HFFc6 (cell line): Measurements from ENCODE around the gene RBM26. TPM values are rescaled to one million over a fixed set of nuclear protein-coding genes. Genes with fewer than 3 reads are reported as not detected.

ENCODE experiments used
- DNase-seq: peaks from one replicate; pipeline ENCODE4 v3.0.0-alpha.2; 2018
- H3K27ac Mint-ChIP-seq: 2 replicates; pipeline ENCODE4 v1.8.0; 2020; ENCODE audit warnings: mild to moderate bottlenecking, mixed read lengths
- H3K27me3 Mint-ChIP-seq: 2 replicates; pipeline ENCODE4 v1.8.0; 2021; ENCODE audit warnings: mild to moderate bottlenecking, moderate library complexity, mixed read lengths; ENCODE audit not compliant: insufficient read depth
- H3K36me3 Mint-ChIP-seq: 2 replicates; pipeline ENCODE4 v1.8.0; 2021; ENCODE audit warnings: low read depth, mixed read lengths
- H3K4me1 Mint-ChIP-seq: 2 replicates; pipeline ENCODE4 v1.8.0; 2020; ENCODE audit warnings: low read depth, mixed read lengths
- H3K4me3 Mint-ChIP-seq: 2 replicates; pipeline ENCODE4 v1.8.0; 2020; ENCODE audit warnings: mild to moderate bottlenecking, moderate library complexity, mixed read lengths
- H3K9me3 Mint-ChIP-seq: 2 replicates; pipeline ENCODE4 v1.8.0; 2020; ENCODE audit warnings: mild to moderate bottlenecking, mixed read lengths
- CTCF ChIP-seq: fragments of 200-600 bp; sonication (generic); IDR thresholded peaks from 2 replicates; pipeline ENCODE4 v1.5.0; 2021; ENCODE audit warnings: antibody characterized with exemption, mild to moderate bottlenecking
- total RNA-seq, 6 experiments: library from RNA; stranded (reverse); fragmentation: NEBNext Ultra II Directional; extraction: Animal tissue kit (Norgen Biotek cat#: 25700); gene quantifications; 2 replicates in 1 of 6; 3 replicates in 5 of 6; pipeline ENCODE4 v1.2.3, GENCODE V29; 2021

Gene RBM26
- total RNA-seq, 6 experiments from 2014 or later = 28.5 to 37.6 (median 33.3) TPM

DNA sequence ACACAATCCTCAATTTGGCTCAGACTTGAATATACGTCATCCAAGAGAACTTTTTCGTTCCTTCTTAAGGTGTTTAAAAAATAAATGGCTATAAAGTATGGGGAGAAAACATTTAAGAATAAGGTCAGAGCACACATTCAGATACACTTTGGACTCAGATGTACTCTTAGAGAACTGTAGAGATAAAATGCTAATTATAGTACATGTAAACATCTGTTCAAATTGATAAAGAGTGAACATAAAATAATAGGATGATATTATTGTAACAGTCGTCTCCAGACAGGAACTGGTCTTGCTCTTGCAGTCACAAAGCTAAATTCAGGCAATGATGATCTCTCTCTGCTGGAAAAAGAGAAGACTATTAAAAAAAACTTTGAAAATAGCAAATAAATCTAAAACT is 91.4 kb downstream of the RBM26 start:
- Mint-ChIP-seq H3K4me3 (no peak overlapping the region), H3K27ac (no peak overlapping the region), H3K4me1 (no peaks in the 10 kb centered on the region), H3K27me3 (no peaks in the 10 kb centered on the region), H3K9me3 (no peaks in the 10 kb centered on the region), H3K36me3 (peaks cover 21% of the 10 kb centered on the region; the same call in 1 of the 2 replicates)
- no peak for DNase-seq
- TF ChIP-seq CTCF = no peak

DNA sequence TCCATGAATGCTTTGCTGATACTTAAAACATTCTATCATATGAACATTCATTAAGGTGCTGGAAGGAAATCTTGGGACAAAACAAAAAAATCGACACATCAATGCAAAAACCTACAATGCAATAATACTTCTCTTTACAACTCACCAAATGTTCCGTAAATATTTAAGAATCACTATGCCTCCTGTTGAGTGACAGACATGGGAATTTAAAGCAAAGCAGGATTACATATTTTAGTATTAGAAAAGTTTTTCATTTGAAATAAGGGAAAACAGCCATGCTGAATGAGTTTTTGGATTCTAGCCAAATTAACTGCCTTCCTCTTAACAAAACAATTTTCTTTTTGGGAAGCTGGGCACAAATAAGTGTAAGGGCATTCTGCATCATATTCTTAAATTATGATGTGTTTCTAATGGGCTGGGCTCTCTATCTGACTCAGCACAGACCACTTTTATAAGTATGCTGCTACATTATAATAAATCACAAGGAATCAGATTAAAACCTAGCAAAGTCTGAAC is 93.7 kb downstream of the RBM26 start:
- H3K27me3 Mint-ChIP-seq = no peaks in the 10 kb centered on the region; the same call in 1 of the 2 replicates
- no peaks in the 10 kb centered on the region for H3K9me3 Mint-ChIP-seq
- no peak for TF ChIP-seq CTCF
- peaks cover 12% of the 10 kb centered on the region for H3K4me1 Mint-ChIP-seq
- peaks cover 9% of the 10 kb centered on the region; the same call in 1 of the 2 replicates for H3K36me3 Mint-ChIP-seq
- DNase-seq = no peak
- no peak overlapping the region for H3K27ac Mint-ChIP-seq
- H3K4me3 Mint-ChIP-seq = no peak overlapping the region

DNA sequence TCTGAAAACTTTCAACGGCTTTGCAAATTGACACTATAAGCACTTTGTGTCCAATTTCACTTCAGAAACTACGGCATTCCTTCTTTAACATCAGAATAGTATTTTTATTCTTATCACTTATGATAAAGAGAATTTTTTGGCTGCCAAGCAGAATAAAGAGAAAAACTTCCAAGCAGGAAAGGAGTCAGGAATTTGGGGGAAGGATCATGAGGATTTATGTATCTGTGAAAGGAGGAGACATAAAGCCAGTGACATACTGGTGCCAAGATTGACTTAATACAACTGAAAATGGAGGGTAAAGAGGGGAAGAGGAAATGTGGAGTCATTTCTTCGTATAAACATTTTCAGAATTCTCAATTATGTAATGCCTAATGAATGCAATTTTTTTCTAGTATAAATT is 94.7 kb downstream of the RBM26 start:
- Mint-ChIP-seq H3K27ac (no peak overlapping the region), H3K36me3 (peaks cover 5% of the 10 kb centered on the region; the same call in 1 of the 2 replicates), H3K4me1 (peaks cover 13% of the 10 kb centered on the region), H3K4me3 (no peak overlapping the region), H3K9me3 (no peaks in the 10 kb centered on the region), H3K27me3 (peaks cover under 1% of the 10 kb centered on the region)
- TF ChIP-seq CTCF = no peak
- DNase-seq = no peak

DNA sequence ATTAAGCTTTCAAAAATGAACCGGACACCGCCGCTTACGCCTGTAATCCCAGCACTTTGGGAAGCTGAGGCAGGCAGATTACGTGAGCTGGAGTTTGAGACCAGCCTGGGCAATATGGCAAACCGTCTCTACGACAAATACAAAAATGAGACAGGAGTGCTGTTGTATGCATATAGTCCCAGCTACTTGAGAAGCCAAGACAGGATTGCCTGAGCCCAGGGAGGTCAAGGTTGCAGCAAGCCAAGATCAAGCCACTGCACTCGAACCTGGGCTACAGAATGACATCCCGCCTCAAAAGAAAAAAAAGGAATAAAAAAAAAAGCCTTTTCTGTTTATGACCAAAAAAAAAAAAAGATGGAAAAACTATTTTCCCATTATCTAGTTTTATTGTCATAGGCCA is 96.4 kb downstream of the RBM26 start:
- H3K27me3 Mint-ChIP-seq = peaks cover 3% of the 10 kb centered on the region
- TF ChIP-seq CTCF = no peak
- H3K36me3 Mint-ChIP-seq = peaks cover 5% of the 10 kb centered on the region; the same call in 1 of the 2 replicates
- H3K27ac Mint-ChIP-seq = no peak overlapping the region
- H3K9me3 Mint-ChIP-seq = no peaks in the 10 kb centered on the region
- H3K4me3 Mint-ChIP-seq = no peak overlapping the region
- peaks cover 13% of the 10 kb centered on the region for H3K4me1 Mint-ChIP-seq
- DNase-seq = no peak

GRCh38 chr13:79307866-79308298 is 98.2 kb downstream of the RBM26 start:
- Mint-ChIP-seq H3K36me3 (no peaks in the 10 kb centered on the region), H3K27me3 (peaks cover 6% of the 10 kb centered on the region), H3K9me3 (no peaks in the 10 kb centered on the region), H3K4me3 (no peak overlapping the region; the same call in none of the 2 replicates), H3K27ac (no peak overlapping the region), H3K4me1 (peaks cover 13% of the 10 kb centered on the region)
- no peak for TF ChIP-seq CTCF
- DNase-seq = peak; percentile 39
